AG10803 (cell line): ENCODE results near the gene OSBPL2.

Experiments used
- DNase-seq: peaks from one replicate; pipeline ENCODE4 v3.0.0; 2010; ENCODE audit warnings: low read depth
- H3K4me3 ChIP-seq: 2 replicates; pipeline ENCODE4 v1.5.1; 2011; ENCODE audit warnings: mild to moderate bottlenecking, low read length, control low read depth
- TF ChIP-seq, protein P1 (sequence below): conservative IDR thresholded peaks from 2 replicates; pipeline ENCODE4 v1.5.1; 2011; ENCODE audit warnings: mild to moderate bottlenecking, low read length, control low read depth, inconsistent platforms

The OSBPL2 gene

GRCh38 chr20:62243906-62244515, 5.7 kb downstream of the OSBPL2 start:
- no peak overlapping the region for H3K4me3 ChIP-seq
- TF ChIP-seq, protein P1, sequence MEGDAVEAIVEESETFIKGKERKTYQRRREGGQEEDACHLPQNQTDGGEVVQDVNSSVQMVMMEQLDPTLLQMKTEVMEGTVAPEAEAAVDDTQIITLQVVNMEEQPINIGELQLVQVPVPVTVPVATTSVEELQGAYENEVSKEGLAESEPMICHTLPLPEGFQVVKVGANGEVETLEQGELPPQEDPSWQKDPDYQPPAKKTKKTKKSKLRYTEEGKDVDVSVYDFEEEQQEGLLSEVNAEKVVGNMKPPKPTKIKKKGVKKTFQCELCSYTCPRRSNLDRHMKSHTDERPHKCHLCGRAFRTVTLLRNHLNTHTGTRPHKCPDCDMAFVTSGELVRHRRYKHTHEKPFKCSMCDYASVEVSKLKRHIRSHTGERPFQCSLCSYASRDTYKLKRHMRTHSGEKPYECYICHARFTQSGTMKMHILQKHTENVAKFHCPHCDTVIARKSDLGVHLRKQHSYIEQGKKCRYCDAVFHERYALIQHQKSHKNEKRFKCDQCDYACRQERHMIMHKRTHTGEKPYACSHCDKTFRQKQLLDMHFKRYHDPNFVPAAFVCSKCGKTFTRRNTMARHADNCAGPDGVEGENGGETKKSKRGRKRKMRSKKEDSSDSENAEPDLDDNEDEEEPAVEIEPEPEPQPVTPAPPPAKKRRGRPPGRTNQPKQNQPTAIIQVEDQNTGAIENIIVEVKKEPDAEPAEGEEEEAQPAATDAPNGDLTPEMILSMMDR, result no peak
- DNase-seq, result no peak

GRCh38 chr20:62244644-62245108, 6.4 kb downstream of the OSBPL2 start:
- TF ChIP-seq, protein P1, result no peak
- DNase-seq, result no peak
- no peak overlapping the region for H3K4me3 ChIP-seq

DNA sequence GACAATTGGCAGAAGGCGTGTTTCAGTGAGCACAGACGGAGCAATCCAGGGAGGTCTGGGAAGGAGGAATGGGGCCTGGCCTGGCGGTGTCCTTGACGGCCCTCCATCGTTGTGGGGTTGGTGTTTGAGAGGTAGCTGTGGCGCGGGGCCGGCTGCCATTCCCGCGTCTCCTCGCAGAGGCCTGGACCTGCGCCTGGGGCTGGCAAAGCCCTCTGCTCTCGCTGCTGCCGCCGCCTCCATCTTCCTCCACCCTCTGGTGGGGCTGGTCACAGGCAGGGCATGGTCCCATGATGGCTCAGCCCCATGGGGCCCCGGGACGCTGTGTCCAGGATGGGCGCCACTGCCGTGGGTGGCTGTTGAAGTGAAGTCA, 7.6 kb downstream of the OSBPL2 start:
- TF ChIP-seq, protein P1, result no peak
- H3K4me3 ChIP-seq, result no peak overlapping the region
- no peak for DNase-seq

- no peak overlapping the region for H3K4me3 ChIP-seq
- TF ChIP-seq, protein P1, result no peak
- DNase-seq, result no peak
Measured at GRCh38 chr20:62246431-62246830, 8.1 kb downstream of the OSBPL2 start.

- H3K4me3 ChIP-seq, result no peak overlapping the region
- TF ChIP-seq, protein P1, result no peak
- no peak for DNase-seq
Measured at GRCh38 chr20:62246872-62247652, 8.7 kb downstream of the OSBPL2 start.

DNA sequence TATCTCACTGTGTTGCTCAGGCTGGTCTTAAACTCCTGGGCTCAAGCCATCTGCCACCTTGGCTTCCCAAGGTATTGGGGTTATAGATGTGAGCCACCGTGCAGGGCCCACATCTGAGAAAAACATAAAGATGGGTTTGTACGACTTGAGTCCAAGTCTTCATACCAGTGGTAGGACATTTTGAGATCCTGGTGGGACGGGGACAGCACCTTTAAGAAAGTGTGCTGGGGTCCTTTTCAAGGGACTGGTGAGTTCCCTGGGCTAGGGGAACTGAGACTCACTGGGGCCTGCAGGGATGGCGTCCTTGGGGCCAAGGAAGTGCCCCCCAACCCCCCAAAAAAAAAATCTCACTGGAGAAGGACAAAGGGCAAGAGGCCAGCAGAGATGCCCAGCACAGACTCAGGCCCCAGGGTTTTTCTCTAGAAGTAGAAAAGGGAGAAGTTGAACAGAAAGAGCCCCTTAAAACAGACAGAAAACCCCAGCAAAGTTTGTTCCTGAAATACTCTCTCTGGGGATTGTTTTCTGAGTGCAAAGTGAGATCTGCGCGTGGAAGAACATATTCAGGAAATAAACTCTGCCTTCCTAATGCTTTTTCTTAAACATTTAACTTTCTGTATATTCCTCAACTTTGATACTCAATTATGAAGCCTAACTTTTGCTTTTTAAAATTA, 10.7 kb downstream of the OSBPL2 start:
- TF ChIP-seq, protein P1, result no peak
- no peak overlapping the region for H3K4me3 ChIP-seq
- DNase-seq, result no peak
